HepG2 (cell line): Measurements from ENCODE around the gene CDH23. TPM values are rescaled to one million over a fixed set of nuclear protein-coding genes. Genes with fewer than 3 reads are reported as not detected.
A peak's percentile ranks its signal among the peaks of the same experiment; 100 is the strongest.

Experiments
- FOXA1 ChIP-seq, 2 experiments: fragments of 450-650 bp in 1 of 2; sonication (generic) in 1 of 2; formaldehyde crosslinking in 1 of 2; IDR thresholded peaks; 2 replicates each; pipeline versions ENCODE4 v1.4.0 to v1.6.1; 2016 to 2020; ENCODE audit warnings: missing genetic modification reagents in 1 of 2
- FOXK1 ChIP-seq: sonication (generic); formaldehyde crosslinking; IDR thresholded peaks from 2 replicates; pipeline ENCODE4 v1.4.0; 2020; ENCODE audit warnings: low read depth, missing genetic modification reagents, borderline replicate concordance
- MED8 ChIP-seq: sonication (generic); formaldehyde crosslinking; IDR thresholded peaks from 2 replicates; pipeline ENCODE4 v1.8.1; 2023; ENCODE audit warnings: mild to moderate bottlenecking, missing genetic modification reagents; ENCODE audit not compliant: insufficient replicate concordance
- NFRKB ChIP-seq: fragments of 450-650 bp; IDR thresholded peaks from 2 replicates; pipeline ENCODE4 v1.6.1; 2017
- NKX3-1 ChIP-seq: sonication (generic); formaldehyde crosslinking; IDR thresholded peaks from 2 replicates; pipeline ENCODE4 v1.5.0; 2020; ENCODE audit warnings: missing genetic modification reagents
- NR2F1 ChIP-seq, 2 experiments: fragments of 450-650 bp in 1 of 2; formaldehyde crosslinking in 1 of 2; IDR thresholded peaks; 2 replicates each; pipeline versions ENCODE4 v1.5.0 to v1.6.1; 2016 to 2020; ENCODE audit warnings: mild to moderate bottlenecking in 1 of 2, missing compliant biosample characterization in 1 of 2, missing genetic modification reagents in 1 of 2, moderate library complexity in 1 of 2
- PCBP2 ChIP-seq: fragments of 200-400 bp; formaldehyde crosslinking; optimal IDR thresholded peaks from 2 replicates; pipeline ENCODE3; 2018; ENCODE audit warnings: low read length, low read depth; ENCODE audit not compliant: poor library complexity, severe bottlenecking
- RBAK ChIP-seq: sonication (generic); formaldehyde crosslinking; IDR thresholded peaks from 2 replicates; pipeline ENCODE4 v1.5.1; 2020; ENCODE audit warnings: mild to moderate bottlenecking, missing genetic modification reagents
- SIN3A ChIP-seq: IDR thresholded peaks from 2 replicates; pipeline ENCODE4 v1.6.1; 2011; ENCODE audit warnings: low read depth, mild to moderate bottlenecking, control low read depth, low read length, borderline replicate concordance
- TBX3 ChIP-seq: fragments of 450-650 bp; IDR thresholded peaks from 2 replicates; pipeline ENCODE4 v1.6.1; 2017; ENCODE audit warnings: antibody characterized with exemption, mild to moderate bottlenecking, inconsistent platforms, borderline replicate concordance
- ZMYM4 ChIP-seq: sonication (generic); formaldehyde crosslinking; IDR thresholded peaks from 2 replicates; pipeline ENCODE4 v1.8.1; 2023; ENCODE audit warnings: mild to moderate bottlenecking, missing genetic modification reagents
- ZNF24 ChIP-seq: fragments of 450-650 bp; IDR thresholded peaks from 2 replicates; pipeline ENCODE4 v1.6.1; 2017; ENCODE audit warnings: antibody characterized with exemption, mild to moderate bottlenecking
- ZNF777 ChIP-seq: sonication (generic); formaldehyde crosslinking; IDR thresholded peaks from 2 replicates; pipeline ENCODE4 v1.4.0; 2020; ENCODE audit warnings: missing genetic modification reagents
- ZNF782 ChIP-seq: sonication (generic); formaldehyde crosslinking; IDR thresholded peaks from 2 replicates; pipeline ENCODE4 v1.4.0; 2020; ENCODE audit warnings: missing genetic modification reagents, mild to moderate bottlenecking, borderline replicate concordance
- polyA plus RNA-seq, 8 experiments: library from polyadenylated mRNA; depleted of rRNA in 3 of 8; stranded (reverse) in 7 of 8; unstranded in 1 of 8; fragments of >200 nt; fragmentation: Illumina TruSeq in 4 of 8; extraction: Trizol in 4 of 8; gene quantifications; 2 replicates each; pipeline versions ENCODE4 v1.2.1 to v1.2.3, GENCODE V29; 2011 to 2016; ENCODE audit warnings: low read depth in 4 of 8, missing spikeins in 1 of 8, mixed read lengths in 1 of 8; ENCODE audit not compliant: insufficient read depth in 1 of 8
- total RNA-seq, 5 experiments: library from RNA; depleted of rRNA; stranded (reverse); fragments of >200 nt; fragmentation: Illumina TruSeq; extraction: Trizol; gene quantifications; 2 replicates each; pipeline ENCODE4 v1.2.3, GENCODE V29; 2016; ENCODE audit warnings: low read depth in 1 of 5
- TF ChIP-seq, protein P1 (sequence below), 2 experiments: sonication (generic) in 1 of 2; formaldehyde crosslinking in 1 of 2; IDR thresholded peaks; 2 replicates each; pipeline versions ENCODE4 v1.5.1 to v1.6.1; 2011 to 2020; ENCODE audit warnings: borderline replicate concordance in 1 of 2, low read depth in 1 of 2, low read length in 1 of 2, mild to moderate bottlenecking in 1 of 2, missing genetic modification reagents in 1 of 2, moderate library complexity in 1 of 2
- TF ChIP-seq, protein P2 (sequence below): IDR thresholded peaks from 2 replicates; pipeline ENCODE4 v1.6.1; 2016; ENCODE audit warnings: low read depth, borderline replicate concordance
- TF ChIP-seq, protein P3 (sequence below): sonication (generic); formaldehyde crosslinking; IDR thresholded peaks from 2 replicates; pipeline ENCODE4 v1.4.0; 2020; ENCODE audit warnings: missing genetic modification reagents
- TF ChIP-seq, protein P4 (sequence below): sonication (generic); formaldehyde crosslinking; IDR thresholded peaks from 2 replicates; pipeline ENCODE4 v1.4.0; 2020; ENCODE audit warnings: missing genetic modification reagents
- TF ChIP-seq, protein P5 (sequence below): sonication (generic); formaldehyde crosslinking; IDR thresholded peaks from 2 replicates; pipeline ENCODE4 v1.4.0; 2020; ENCODE audit warnings: low read depth, mild to moderate bottlenecking, missing genetic modification reagents

CDH23 gene
- total and polyA plus RNA-seq, 2 of the 13 experiments (the other 11 are each of a cell fraction or from before 2014, with no cell fraction given): 0.13 TPM; not detected in 1

DNA sequence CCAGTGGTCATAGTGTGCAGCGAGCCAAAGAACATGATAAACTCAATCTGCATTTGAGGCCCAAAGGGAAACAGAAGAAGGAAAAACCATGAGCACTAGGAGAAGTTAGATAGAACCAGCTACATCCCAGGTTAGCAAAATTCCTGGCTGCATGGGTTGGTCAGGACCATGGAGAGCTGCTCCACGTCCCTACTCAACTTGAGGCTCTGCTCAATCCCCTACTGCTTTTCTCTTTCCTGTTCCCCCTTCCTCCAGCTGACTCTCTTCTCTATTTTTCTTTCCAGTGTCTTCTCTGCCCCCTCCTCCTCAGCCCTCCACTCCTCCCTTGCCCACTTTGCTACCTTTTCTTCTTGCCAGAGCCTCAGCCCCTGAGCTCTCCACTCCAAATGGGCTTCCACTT is 398.5 kb downstream of the CDH23 start (continued):
- TF ChIP-seq ZNF782 (CRISPR knock-in tag) (no peak), NR2F1 (CRISPR knock-in tag; IDR thresholded peaks at IDR 0.05) (no peak), MED8 (CRISPR knock-in tag) (no peak), RBAK (CRISPR knock-in tag) (no peak), FOXA1 (IDR thresholded peaks at IDR 0.05) (no peak), FOXA1 (CRISPR knock-in tag; IDR thresholded peaks at IDR 0.05) (no peak), FOXK1 (CRISPR knock-in tag) (peak; percentile 17; the same call in 1 of the 2 replicates), ZNF777 (CRISPR knock-in tag) (peak; percentile 27; the same call in 1 of the 2 replicates), TBX3 (no peak), NKX3-1 (CRISPR knock-in tag) (peak; percentile 47; the same call in 1 of the 2 replicates), ZMYM4 (CRISPR knock-in tag) (no peak), NFRKB (no peak), SIN3A (no peak), PCBP2 (no peak), ZNF24 (no peak)
- TF ChIP-seq, protein P1, sequence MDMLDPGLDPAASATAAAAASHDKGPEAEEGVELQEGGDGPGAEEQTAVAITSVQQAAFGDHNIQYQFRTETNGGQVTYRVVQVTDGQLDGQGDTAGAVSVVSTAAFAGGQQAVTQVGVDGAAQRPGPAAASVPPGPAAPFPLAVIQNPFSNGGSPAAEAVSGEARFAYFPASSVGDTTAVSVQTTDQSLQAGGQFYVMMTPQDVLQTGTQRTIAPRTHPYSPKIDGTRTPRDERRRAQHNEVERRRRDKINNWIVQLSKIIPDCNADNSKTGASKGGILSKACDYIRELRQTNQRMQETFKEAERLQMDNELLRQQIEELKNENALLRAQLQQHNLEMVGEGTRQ (IDR thresholded peaks at IDR 0.05; ENCODE audit: low read depth, low read length): no peak
- TF ChIP-seq, protein P1 (CRISPR knock-in tag; IDR thresholded peaks at IDR 0.05; ENCODE audit: borderline replicate concordance): no peak
- TF ChIP-seq, protein P2, sequence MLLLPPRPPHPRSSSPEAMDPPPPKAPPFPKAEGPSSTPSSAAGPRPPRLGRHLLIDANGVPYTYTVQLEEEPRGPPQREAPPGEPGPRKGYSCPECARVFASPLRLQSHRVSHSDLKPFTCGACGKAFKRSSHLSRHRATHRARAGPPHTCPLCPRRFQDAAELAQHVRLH (CRISPR knock-in tag): no peak
- TF ChIP-seq, protein P3, sequence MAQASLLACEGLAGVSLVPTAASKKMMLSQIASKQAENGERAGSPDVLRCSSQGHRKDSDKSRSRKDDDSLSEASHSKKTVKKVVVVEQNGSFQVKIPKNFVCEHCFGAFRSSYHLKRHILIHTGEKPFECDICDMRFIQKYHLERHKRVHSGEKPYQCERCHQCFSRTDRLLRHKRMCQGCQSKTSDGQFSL (CRISPR knock-in tag): no peak
- TF ChIP-seq, protein P4, sequence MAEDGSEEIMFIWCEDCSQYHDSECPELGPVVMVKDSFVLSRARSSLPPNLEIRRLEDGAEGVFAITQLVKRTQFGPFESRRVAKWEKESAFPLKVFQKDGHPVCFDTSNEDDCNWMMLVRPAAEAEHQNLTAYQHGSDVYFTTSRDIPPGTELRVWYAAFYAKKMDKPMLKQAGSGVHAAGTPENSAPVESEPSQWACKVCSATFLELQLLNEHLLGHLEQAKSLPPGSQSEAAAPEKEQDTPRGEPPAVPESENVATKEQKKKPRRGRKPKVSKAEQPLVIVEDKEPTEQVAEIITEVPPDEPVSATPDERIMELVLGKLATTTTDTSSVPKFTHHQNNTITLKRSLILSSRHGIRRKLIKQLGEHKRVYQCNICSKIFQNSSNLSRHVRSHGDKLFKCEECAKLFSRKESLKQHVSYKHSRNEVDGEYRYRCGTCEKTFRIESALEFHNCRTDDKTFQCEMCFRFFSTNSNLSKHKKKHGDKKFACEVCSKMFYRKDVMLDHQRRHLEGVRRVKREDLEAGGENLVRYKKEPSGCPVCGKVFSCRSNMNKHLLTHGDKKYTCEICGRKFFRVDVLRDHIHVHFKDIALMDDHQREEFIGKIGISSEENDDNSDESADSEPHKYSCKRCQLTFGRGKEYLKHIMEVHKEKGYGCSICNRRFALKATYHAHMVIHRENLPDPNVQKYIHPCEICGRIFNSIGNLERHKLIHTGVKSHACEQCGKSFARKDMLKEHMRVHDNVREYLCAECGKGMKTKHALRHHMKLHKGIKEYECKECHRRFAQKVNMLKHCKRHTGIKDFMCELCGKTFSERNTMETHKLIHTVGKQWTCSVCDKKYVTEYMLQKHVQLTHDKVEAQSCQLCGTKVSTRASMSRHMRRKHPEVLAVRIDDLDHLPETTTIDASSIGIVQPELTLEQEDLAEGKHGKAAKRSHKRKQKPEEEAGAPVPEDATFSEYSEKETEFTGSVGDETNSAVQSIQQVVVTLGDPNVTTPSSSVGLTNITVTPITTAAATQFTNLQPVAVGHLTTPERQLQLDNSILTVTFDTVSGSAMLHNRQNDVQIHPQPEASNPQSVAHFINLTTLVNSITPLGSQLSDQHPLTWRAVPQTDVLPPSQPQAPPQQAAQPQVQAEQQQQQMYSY (CRISPR knock-in tag): no peak
- TF ChIP-seq, protein P5, sequence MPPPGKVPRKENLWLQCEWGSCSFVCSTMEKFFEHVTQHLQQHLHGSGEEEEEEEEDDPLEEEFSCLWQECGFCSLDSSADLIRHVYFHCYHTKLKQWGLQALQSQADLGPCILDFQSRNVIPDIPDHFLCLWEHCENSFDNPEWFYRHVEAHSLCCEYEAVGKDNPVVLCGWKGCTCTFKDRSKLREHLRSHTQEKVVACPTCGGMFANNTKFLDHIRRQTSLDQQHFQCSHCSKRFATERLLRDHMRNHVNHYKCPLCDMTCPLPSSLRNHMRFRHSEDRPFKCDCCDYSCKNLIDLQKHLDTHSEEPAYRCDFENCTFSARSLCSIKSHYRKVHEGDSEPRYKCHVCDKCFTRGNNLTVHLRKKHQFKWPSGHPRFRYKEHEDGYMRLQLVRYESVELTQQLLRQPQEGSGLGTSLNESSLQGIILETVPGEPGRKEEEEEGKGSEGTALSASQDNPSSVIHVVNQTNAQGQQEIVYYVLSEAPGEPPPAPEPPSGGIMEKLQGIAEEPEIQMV (CRISPR knock-in tag): no peak
